Endothelial cell of umbilical vein (primary cell): ENCODE measurements around the gene COL4A1. TPM values are rescaled to one million over a fixed set of nuclear protein-coding genes. Genes with fewer than 3 reads are reported as not detected.

ENCODE experiments used
- BruUV-seq: library from RNA; stranded (reverse); fragments of 400-500 nt; replicated peaks from 2 replicates; lab custom pipeline; 2021; lab: Mats Ljungman, UMichigan
- CTCF ChIA-PET: fragments of 300-600, 350-600 bp; sonication (Branson Sonifier 250); formaldehyde crosslinking; loops from one replicate; lab custom pipeline; 2021; ENCODE audit warnings: antibody characterized with exemption, inconsistent platforms; lab: Charles Lee
- POLR2A ChIA-PET: fragments of 300-600, 350-600 bp; sonication (Branson Sonifier 250); formaldehyde crosslinking; loops from one replicate; lab custom pipeline; 2021; ENCODE audit warnings: antibody characterized with exemption, inconsistent platforms; lab: Charles Lee
- DNase-seq: peaks from one replicate; pipeline ENCODE4 v3.0.0-alpha.2; 2011; ENCODE audit warnings: low read depth, low spot score
- FAIRE-seq: peaks from 2 replicates; lab custom pipeline; 2011; peaks lifted over from hg19 to GRCh38; lab: Jason Lieb, UNC
- H2AFZ ChIP-seq: 2 replicates; pipeline ENCODE4 v1.6.0; 2012; ENCODE audit warnings: low read depth, low read length, control low read depth, inconsistent platforms
- H3K27ac ChIP-seq: 2 replicates; pipeline ENCODE4 v1.5.1; 2011; ENCODE audit warnings: low read depth, mild to moderate bottlenecking, control low read depth, low read length, moderate library complexity; ENCODE audit not compliant: insufficient read depth
- H3K27me3 ChIP-seq, 2 experiments: 2 replicates each; pipeline versions ENCODE4 v1.6.0 to v1.6.1; 2011; ENCODE audit warnings: low read length in 2 of 2, mixed read lengths in 1 of 2; ENCODE audit not compliant: control insufficient read depth in 2 of 2, insufficient read depth in 2 of 2
- H3K36me3 ChIP-seq, 2 experiments: 2 replicates in 1 of 2; 3 replicates in 1 of 2; pipeline ENCODE4 v1.5.1; 2011; ENCODE audit warnings: low read length in 2 of 2, mild to moderate bottlenecking in 1 of 2, moderate library complexity in 1 of 2; ENCODE audit not compliant: control insufficient read depth in 2 of 2, insufficient read depth in 2 of 2; ENCODE audit errors: extremely low read depth in 1 of 2
- H3K4me1 ChIP-seq: 3 replicates; pipeline ENCODE4 v1.5.1; 2011; ENCODE audit warnings: mild to moderate bottlenecking, low read length; ENCODE audit not compliant: control insufficient read depth, insufficient read depth; ENCODE audit errors: extremely low read depth
- H3K4me2 ChIP-seq: 2 replicates; pipeline ENCODE4 v1.6.1; 2011; ENCODE audit warnings: low read length, control low read depth, mixed read lengths; ENCODE audit not compliant: insufficient read depth
- H3K4me3 ChIP-seq, 3 experiments: fragments of 200-600 bp in 1 of 3; sonication (generic), shearing (Covaris generic) in 1 of 3; replicated peaks in 1 of 3; 2 replicates each; pipeline ENCODE4 v1.5.1; 2011 to 2016; ENCODE audit warnings: control low read depth in 3 of 3, low read length in 3 of 3, mild to moderate bottlenecking in 2 of 3, inconsistent platforms in 1 of 3, low read depth in 1 of 3, moderate library complexity in 1 of 3; ENCODE audit not compliant: insufficient read depth in 1 of 3
- H3K79me2 ChIP-seq: 2 replicates; pipeline ENCODE4 v1.6.0; 2012; ENCODE audit warnings: low read length, inconsistent platforms; ENCODE audit not compliant: control insufficient read depth, insufficient read depth
- H3K9ac ChIP-seq: replicated peaks from 2 replicates; pipeline ENCODE3; 2011; ENCODE audit warnings: low read length, control low read depth; ENCODE audit not compliant: insufficient read depth; ENCODE audit errors: extremely low read depth
- H3K9me1 ChIP-seq: replicated peaks from 3 replicates; pipeline ENCODE4 v1.6.0; 2011; ENCODE audit warnings: mild to moderate bottlenecking, low read length; ENCODE audit not compliant: control insufficient read depth, insufficient read depth; ENCODE audit errors: extremely low read depth
- H3K9me3 ChIP-seq: replicated peaks from 2 replicates; pipeline ENCODE4 v1.5.1; 2012; ENCODE audit warnings: low read length, inconsistent platforms; ENCODE audit not compliant: control insufficient read depth, insufficient read depth
- H4K20me1 ChIP-seq: replicated peaks from 2 replicates; pipeline ENCODE3; 2011; ENCODE audit warnings: mild to moderate bottlenecking, low read length; ENCODE audit not compliant: control insufficient read depth, insufficient read depth; ENCODE audit errors: extremely low read depth
- EZH2 ChIP-seq: IDR thresholded peaks from 2 replicates; pipeline ENCODE4 v1.6.1; 2012; ENCODE audit warnings: borderline replicate concordance, low read depth, mild to moderate bottlenecking, moderate library complexity, low read length, inconsistent platforms; ENCODE audit not compliant: severe bottlenecking
- FOS ChIP-seq: IDR thresholded peaks from 2 replicates; pipeline ENCODE4 v1.6.1; 2011; ENCODE audit warnings: mild to moderate bottlenecking, low read length, moderate library complexity, borderline replicate concordance; ENCODE audit not compliant: insufficient read depth
- JUN ChIP-seq: IDR thresholded peaks from 2 replicates; pipeline ENCODE4 v1.6.1; 2011; ENCODE audit warnings: borderline replicate concordance, low read depth; ENCODE audit not compliant: insufficient read length, insufficient read depth
- MYC ChIP-seq: IDR thresholded peaks from one replicate; pipeline ENCODE4 v1.6.1; 2011; ENCODE audit warnings: mild to moderate bottlenecking, low read depth, low read length
- POLR2AphosphoS5 ChIP-seq: IDR thresholded peaks from 2 replicates; pipeline ENCODE4 v1.6.1; 2012; ENCODE audit warnings: low read depth, mild to moderate bottlenecking, control low read depth, low read length, moderate library complexity; ENCODE audit not compliant: insufficient read depth
- dilution Hi-C: fragments of 300-500 bp; cut with MboI; formaldehyde crosslinking; loops from one replicate; pipeline ENCODE4 v1.15.0; 2019; ENCODE audit warnings: low sequenced_read_pairs; ENCODE audit not compliant: extremely low pct_ligation_motif_present
- intact Hi-C: fragments of 100-400 bp; cut with micrococcal nuclease; formaldehyde crosslinking; loops from one replicate; pipeline ENCODE4 v1.10.0; 2022
- polyA plus RNA-seq, 4 experiments: library from polyadenylated mRNA; depleted of rRNA in 3 of 4; stranded (reverse) in 3 of 4; unstranded in 1 of 4; fragments of >200 nt; gene quantifications; 2 replicates each; pipeline versions ENCODE4 v1.2.1 to v1.2.3, GENCODE V29; 2011 to 2012; ENCODE audit warnings: missing spikeins in 1 of 4
- total RNA-seq: library from RNA; stranded (reverse); gene quantifications from 2 replicates; pipeline ENCODE4 v1.2.3, GENCODE V29; 2021

The COL4A1 gene
- total and polyA plus RNA-seq, 2 donors (not counting 3 experiments of a cell fraction or from before 2014, with no cell fraction given) = 384 to 1,119 TPM

GRCh38 chr13:110347535-110348308 is 40.8 kb upstream of the COL4A1 start:
- Histone ChIP-seq H3K4me1 (peaks cover 33% of the 10 kb centered on the region), H3K79me2 (peaks cover 50% of the 10 kb centered on the region), H3K9me1 (no peaks in the 10 kb centered on the region), H3K4me2 (peak overlapping the region; percentile 10), H2AFZ (no peak overlapping the region), H3K4me3 (no peak overlapping the region), H3K27me3 (peaks cover 0 to 2% of the 10 kb centered on the region in 2 experiments), H4K20me1 (peaks cover 4% of the 10 kb centered on the region), H3K36me3 (peaks cover 0 to 3% of the 10 kb centered on the region in 2 experiments), H3K9ac (peak overlapping the region; percentile 44), H3K9me3 (no peaks in the 10 kb centered on the region), H3K27ac (peak overlapping the region; percentile 61)
- POLR2A ChIA-PET = interaction anchor here (0.6 to 1.2 kb wide), 2 partner anchors 22 to 28 kb away, joined by 4 to 8 read pairs; no protein-coding TSS in a partner anchor
- CTCF ChIA-PET = interaction anchor here (0.7 to 2.1 kb wide), 17 partner anchors 9 to 125 kb away, joined by 3 to 12 read pairs (median 4); partner anchors contain the start of genes COL4A1 and COL4A2
- DNase-seq (no peak), FAIRE-seq (no peak)
- TF ChIP-seq EZH2 = no peak
- TF ChIP-seq FOS = no peak
- peak; percentile 10 for TF ChIP-seq POLR2AphosphoS5
- TF ChIP-seq JUN = peak; percentile 5
- intact Hi-C loops (loop anchor here (1.0 to 10.0 kb wide), 6 partner anchors 28 to 367 kb away; partner anchors contain the start of genes COL4A1, COL4A2 and ING1), dilution Hi-C loops (no loop called here)
- BruUV-seq = TSS peak; percentile 78

- Histone ChIP-seq H3K4me3 (no peak overlapping the region), H3K4me1 (peaks cover 40% of the 10 kb centered on the region), H2AFZ (no peak overlapping the region), H3K36me3 (peaks cover 0 to 3% of the 10 kb centered on the region in 2 experiments), H3K9me1 (no peaks in the 10 kb centered on the region), H3K9me3 (no peaks in the 10 kb centered on the region), H3K4me2 (peak overlapping the region; percentile 10), H3K9ac (peak overlapping the region; percentile 44), H3K79me2 (peaks cover 51% of the 10 kb centered on the region), H3K27ac (peak overlapping the region; percentile 61), H4K20me1 (peaks cover 4% of the 10 kb centered on the region), H3K27me3 (peaks cover 0 to 2% of the 10 kb centered on the region in 2 experiments)
- intact Hi-C loops = loop anchor here (10.0 kb wide), 1 partner anchor 368 kb away; the partner anchor contains the start of gene ING1
- FAIRE-seq (no peak), DNase-seq (no peak)
- ChIA-PET POLR2A (no interaction called here), CTCF (interaction anchor here (1.5 to 2.1 kb wide), 4 partner anchors 8 to 101 kb away, joined by 3 to 8 read pairs (median 6); no protein-coding TSS in a partner anchor)
- dilution Hi-C loops = no loop called here
- BruUV-seq = no TSS peak
- TF ChIP-seq POLR2AphosphoS5 (peak; percentile 5), MYC (no peak)
Measured at GRCh38 chr13:110347088-110347487, 40.1 kb upstream of the COL4A1 start.
